ENCODE measurements around the gene RBSN.

DNA sequence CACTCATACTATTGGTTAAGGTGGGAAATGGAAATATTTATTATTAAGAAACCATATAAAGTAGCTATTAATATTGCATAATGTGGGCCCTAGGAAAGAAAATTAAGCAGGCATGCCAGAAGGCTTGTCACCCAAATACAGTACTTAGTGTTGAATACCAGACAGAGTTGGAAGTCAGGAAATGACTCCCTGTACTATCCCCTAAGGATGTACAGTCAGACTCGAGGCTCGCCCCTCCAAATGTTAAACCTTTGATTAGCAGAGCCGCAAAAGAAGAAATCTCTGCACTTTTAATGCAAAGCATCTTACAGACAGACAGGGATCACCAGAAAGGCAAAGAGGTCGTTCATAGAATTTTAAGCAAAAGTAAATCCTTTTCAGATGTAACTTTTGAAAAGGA, 11.3 kb upstream of the RBSN start:
- TF ChIP-seq, protein P1, sequence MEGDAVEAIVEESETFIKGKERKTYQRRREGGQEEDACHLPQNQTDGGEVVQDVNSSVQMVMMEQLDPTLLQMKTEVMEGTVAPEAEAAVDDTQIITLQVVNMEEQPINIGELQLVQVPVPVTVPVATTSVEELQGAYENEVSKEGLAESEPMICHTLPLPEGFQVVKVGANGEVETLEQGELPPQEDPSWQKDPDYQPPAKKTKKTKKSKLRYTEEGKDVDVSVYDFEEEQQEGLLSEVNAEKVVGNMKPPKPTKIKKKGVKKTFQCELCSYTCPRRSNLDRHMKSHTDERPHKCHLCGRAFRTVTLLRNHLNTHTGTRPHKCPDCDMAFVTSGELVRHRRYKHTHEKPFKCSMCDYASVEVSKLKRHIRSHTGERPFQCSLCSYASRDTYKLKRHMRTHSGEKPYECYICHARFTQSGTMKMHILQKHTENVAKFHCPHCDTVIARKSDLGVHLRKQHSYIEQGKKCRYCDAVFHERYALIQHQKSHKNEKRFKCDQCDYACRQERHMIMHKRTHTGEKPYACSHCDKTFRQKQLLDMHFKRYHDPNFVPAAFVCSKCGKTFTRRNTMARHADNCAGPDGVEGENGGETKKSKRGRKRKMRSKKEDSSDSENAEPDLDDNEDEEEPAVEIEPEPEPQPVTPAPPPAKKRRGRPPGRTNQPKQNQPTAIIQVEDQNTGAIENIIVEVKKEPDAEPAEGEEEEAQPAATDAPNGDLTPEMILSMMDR (IDR thresholded peaks at IDR 0.05): no peak
- TF ChIP-seq POLR2A (IDR thresholded peaks at IDR 0.05): no peak

All from breast epithelium (tissue), 3 donors.